Activated CD8-positive, alpha-beta memory T cell treated with anti-CD3 and anti-CD28 coated beads for 24 hours (primary cell): ENCODE data around the gene APOL3.
"Not testable (repeated sequence)": the region's sequence is repeated elsewhere in the genome, so short reads cannot be mapped to it uniquely, and the experiment has no call there.

Source experiments
- DNase-seq: peaks from one replicate; pipeline ENCODE4 v3.0.0-alpha.2; 2020

Gene APOL3

DNA sequence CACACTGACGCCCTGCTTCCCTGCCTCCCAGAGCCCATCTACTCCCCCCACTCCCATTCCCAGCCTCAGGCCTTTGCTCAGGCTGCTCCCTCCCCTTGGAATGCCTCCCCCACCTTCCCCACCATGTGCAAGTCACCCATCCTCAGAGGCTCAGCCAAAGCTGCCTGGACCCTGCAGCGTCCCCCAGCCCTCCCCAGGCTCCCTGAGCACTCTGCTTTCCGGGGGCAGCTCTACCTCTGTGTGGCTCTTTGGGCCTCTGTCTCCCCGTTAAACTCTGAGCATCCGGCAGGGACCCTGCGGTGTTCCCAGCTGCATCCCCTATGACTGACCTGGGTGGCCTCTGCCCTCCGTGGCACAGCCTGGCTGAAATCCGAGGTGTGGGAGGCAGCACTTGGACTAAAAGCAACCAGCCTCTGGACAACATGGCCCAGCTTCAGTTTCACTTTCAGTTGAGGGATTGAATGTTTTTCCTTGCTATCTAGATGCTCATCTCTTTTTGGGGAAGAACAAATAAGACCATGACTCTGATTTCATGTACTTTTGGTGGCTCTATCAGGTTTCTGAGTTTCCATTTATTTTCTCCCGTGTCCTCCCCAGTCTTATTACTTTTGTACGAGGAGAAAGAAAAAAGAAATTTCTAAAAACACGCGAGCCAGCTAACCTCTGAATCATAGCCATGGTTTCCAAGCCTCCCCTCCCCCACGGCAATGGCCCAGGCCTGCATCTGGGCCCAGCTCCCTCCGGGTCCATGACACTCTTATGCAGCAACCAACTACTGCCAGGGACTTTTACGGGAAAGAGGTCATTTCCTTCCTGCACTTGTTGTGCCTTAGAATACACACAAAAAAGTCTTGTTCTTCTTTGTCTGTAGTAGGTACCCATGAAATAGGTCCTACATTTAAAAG, 3.8 kb downstream of the APOL3 start:
- DNase-seq: peak; percentile 85

DNA sequence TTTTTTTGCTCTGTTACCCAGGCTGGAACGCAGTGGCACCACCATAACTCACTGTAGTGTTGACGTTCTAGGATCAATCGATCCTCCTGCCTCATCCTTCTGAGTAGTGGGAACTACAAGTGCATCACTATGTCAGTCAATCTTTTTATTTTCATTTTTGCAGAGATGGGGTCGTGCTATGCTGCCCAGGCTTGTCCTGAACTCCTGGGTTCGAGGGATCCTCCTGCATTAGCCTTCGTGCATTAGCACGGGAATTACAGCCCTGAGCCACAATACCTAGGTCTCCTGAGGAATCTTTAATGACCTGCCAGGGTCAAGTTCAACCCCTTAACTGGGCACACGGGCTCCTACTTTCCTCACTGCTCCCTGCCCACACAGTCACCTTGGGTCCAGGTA, 4.4 kb downstream of the APOL3 start:
- no peak for DNase-seq

DNA sequence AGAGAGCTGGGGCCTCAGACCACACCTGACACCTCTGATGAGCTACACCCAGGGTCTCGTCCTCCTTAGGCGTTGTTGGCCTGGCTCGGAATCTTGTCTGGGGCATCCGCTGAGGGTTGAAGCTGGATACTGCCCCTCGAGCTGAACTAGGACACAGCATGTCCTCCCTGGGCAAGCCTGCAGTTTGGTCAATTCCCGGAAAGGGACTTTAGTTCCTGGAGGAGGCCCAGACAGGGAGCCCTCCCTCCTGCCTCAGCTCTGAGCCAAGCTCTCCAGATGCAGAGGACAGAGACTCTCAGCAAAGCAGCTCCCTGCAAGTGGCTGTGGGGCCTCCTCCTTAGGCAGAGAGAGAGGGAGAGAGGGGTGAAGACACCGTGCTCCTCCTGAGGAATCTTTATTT, 4.9 kb downstream of the APOL3 start:
- DNase-seq: peak; percentile 62

DNA sequence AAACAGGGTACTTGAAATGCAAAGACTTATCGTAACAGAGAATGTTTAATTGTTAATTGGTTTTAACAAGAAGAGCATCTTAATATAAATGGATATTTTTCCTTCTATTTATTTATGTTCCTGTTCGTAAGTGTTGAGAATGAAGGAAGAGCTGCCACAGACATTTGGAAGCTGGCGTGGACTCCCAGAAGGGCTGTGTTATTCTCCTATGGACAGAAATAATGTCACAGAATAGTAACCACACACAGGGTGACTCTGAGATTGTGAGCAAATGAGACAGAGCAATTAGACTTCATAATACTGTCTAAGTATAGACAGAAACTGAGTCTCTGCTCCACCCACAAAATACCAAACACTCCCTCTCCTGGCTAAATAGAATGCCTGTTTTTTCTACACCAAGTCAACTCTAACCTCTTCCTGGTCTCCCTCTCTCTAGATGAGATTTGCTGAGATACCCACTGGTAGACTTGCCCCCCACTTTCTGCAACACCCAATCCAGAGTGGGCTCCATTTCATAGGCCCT, 6.1 kb downstream of the APOL3 start:
- DNase-seq: no peak

DNA sequence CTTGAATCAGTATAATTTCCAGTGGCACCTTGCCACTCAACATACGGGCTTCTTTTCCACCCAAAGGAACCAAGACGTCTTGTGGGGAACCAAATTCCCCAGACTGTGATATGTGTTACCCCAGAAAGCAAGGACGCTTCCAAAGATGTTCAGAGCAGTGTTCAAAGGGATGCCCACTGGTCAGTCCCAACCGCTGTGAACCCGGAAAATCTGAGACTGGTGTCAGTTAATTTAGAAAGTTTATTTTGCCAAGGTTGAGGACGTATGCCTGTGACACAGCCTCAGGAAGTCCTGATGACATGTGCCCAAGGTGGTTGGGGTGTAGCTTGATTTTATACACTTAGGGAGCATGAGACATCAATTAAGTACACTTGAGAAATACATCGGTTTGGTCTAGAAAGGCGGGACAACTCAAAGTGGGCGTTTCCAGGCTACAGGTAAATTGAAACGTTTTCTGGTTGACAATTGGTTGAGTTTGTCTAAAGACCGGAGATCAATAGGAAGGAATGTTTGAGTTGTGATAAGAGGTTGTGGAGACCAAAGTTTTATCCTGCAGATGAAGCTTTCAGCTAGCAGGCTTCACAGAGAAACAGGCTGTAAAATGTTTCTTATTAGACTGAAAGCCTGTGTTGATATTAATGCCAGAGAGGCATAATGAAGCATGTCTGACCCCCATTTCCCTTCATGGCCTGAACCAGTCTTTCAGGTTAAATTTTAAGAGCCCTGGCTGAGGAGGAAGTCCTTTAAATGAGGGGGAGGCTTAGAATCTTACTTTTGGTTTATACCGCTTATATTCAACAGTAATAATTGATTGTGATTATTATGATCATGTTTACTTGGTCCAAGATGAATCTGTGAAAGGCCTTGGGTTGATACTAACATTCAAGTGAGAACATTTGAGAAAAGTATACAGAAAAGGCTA, 6.8 kb downstream of the APOL3 start:
- DNase-seq: peak; percentile 56

DNA sequence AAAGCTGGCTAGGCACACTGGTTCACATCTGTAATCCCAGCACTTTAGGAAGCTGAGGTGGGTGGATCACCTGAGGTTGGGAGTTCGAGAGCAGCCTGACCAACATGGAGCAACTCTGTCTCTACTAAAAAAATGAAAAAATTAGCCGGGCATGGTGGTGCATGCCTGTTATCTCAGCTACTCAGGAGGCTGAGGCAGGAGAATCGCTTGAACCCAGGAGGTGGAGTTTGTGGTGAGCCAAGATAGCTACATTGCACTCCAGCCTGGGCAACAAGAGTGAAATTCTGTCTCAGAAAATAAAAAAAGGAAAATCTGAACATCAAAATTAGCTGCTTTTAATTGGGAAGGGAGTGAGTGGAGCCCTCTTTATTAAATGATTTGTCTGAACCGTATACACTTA, 7.7 kb downstream of the APOL3 start:
- DNase-seq: peak; percentile 33

DNA sequence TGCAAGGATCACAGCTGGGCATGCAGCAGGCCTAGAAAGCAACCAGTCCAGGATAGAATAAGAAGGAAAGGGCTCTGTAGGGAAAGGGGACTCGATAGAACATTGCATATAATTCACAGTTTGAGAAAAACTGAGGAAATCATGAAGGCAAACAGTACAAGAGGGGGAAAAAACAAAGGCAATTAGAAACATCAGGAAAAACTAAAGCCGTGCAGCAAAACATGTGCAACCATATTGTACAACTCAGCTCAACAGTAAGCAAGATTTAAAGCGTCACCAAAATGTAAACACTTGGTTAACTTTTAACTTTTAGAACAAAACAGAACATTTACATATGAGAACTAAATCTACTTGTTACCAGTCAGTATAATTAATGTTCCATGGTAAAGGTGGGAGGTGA, 8.5 kb downstream of the APOL3 start:
- DNase-seq: no peak

DNA sequence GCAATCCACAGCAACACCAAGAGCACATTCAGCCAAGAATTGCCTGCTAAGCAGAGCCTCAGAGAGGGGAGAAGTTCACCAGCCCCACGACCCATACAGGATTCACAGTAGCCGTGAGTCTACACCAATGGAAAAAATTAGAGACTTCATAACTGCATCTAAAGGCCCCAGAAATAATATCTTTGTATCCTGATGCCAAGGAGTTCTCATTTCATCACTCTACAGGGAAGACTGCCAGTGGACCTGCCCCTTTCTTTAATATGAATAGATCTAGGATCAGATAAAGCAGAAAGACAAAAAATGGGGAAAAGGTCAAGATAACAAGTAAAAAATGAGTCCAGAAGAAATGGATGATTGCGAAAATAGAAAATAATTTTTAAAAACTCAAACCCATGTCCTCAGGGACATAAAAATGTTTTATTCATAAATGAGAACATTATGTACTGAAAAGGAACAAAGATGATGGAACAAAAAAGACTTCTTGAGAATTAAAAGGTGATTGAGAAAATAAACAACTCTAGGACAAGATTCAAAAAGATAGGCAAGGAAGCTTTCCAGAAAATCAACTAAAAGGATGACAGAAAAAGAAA, 9.5 kb downstream of the APOL3 start:
- no peak for DNase-seq

DNA sequence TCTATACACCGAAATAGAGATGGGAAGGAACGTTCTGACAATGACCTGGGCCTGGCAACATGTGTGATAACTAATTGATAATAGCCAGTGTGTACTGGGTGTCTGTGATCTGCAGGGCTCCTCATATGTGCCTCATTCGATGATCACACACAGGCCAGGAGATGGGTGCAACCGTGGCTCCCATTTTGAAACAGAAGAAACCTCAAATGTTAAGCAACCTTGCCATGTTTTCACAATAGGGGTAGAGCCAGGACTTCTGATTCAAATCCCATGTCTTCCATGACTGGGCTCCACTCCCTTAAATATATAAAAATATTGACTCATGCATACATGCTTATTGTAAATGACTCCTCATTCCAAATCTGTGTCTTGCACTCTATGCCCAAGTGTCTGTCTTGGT, 11.1 kb downstream of the APOL3 start:
- DNase-seq: no peak

DNA sequence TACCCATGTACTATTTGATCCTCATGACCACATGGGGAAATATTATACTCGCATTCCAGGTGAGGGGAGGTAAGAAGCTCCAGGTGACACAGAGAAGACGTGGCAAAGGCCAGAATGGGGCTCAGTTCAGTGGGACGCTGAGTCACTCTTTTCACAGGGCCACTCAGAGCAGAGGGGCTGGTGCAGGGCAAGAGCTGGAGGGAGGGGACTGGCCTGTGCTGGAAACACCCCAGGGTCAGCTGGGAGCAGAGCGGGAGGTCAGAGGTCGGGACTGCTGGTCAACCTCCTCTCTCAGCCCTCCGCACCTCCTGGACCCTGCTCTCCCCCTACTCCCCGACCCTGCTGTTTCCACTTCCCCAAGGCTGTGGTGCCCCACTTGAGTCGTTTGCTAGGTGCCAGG, 12.1 kb downstream of the APOL3 start:
- no peak for DNase-seq

DNA sequence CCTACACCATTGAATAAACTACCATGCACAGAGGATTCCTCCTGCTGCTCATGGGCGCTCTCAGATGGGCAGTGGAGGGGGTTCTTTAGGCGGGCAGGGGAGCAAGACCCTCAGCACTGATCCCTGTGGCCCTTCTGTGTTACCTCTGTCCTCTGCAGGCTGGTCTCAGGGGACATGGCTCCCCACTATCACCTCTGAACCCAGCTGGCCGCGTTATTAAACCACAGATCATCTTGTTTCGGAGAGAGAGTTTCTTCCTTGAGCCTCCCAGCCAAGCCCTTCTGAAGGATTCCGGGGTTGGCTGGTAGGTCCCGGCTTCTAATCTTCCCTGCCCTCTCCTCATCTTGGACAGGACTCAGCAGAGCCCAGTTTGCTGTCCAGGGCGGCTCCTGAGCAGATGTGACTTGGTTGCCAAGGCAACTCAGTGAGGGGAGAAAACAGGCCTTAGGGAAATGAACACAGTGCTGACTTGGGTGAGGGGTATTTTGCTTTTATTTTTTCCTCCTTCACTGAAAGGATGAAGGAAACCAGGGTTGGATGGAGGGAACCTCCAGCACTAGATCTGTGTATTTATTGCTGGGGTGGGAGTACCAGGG, 13.3 kb downstream of the APOL3 start:
- DNase-seq: no peak

DNA sequence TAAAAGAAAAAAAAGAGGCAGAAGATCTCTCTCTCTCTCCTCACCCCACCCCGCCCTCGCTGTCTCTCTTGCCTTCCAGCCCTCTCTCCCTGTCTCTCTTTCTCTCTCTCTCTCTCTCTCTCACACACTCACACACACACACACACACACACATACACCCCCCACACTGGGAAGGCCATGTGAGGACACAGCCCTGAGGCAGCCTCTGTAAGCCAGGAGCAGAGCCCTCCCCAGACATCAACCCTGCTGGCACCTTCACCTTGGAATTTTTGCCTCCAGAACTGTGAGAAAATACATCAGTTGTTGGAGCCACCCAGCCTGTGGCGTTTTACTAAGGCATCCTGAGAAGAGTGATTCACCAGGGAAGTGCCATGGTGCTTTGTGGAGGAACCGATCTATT, 14.7 kb downstream of the APOL3 start:
- no peak for DNase-seq

DNA sequence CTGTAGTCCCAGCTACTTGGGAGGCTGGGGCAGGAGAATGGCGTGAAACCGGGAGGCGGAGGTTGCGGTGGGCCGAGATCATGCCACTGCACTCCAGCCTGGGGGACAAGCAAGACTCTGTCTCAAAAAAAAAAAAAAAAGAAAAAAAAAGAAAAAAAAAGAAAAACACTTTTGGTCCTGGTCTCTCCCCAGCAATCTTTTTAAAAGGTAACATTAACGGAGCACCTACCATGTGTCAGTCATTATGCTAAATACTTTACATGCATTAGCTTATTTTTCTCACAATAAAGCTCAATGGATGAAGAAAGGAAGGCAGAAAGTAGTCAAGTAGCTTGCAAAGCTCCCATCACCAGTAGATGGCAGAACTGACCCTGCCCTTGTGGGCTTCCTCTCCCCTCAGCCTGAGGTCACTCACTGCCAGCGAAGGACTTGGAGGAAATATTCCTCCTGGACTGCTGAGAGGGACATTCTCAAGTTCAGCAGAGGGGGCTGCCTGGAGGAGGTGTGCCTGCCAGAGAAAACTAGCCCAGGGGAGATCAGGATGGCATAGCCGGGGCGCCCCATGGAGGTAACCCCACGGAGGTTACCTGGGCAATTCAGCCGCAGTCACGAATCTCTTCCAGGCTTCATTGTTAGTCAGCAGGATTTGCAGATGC, 15.5 kb downstream of the APOL3 start:
- DNase-seq: peak; percentile 69

DNA sequence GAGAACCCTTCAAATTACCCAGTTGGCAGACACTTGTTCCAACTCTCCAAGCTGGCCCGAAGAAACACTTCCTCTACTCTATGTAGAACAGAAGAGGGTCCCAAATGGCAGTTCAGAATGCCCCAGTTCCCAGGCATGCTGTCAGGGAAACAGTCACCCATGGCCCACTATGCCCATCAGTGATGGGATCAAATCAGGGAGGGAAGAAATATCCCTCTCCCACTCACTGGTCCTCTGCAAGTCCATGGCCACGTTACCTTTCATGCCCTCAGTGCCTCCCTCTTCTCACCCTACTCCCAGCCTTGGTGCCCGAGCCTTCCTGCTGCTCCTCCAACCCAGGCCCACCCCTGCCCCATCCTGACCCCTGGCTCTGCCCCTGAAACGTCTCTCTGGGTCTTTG, 16.6 kb downstream of the APOL3 start:
- no peak for DNase-seq

DNA sequence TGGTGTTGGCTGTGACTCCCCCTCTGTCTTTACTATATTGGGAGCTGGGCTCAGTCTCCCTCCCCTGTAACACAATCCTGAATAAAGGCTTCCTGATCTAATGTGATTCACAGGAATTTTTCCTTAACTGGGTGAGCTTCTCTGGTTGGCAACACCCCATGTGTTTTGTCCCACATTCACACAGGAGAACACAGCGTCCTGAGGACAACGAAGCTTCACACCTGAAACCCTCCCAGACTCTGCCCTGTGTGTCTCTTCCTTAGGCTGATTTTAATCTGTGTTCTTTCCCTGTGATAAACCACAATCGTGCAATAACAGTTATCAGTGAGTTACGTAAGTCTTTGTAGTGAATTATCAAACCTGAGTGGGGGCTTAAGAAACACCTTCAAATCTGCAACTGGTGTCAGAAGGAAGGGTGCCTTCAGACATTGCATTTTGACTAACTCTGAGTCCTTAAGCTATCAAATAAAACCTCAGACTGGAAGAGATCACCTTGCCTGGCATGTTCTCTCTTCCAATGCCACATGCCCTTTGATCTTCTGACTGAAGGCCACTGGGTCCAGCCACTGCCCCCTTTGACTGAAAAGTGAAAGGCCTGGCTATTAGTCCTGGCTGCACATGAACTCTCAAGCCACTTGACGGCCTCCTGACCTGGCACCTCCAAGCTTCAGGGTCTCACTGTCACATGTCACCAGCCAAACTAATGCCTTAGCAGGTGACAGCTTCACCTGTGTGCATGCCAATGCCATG, 17.3 kb downstream of the APOL3 start:
- DNase-seq: no peak

DNA sequence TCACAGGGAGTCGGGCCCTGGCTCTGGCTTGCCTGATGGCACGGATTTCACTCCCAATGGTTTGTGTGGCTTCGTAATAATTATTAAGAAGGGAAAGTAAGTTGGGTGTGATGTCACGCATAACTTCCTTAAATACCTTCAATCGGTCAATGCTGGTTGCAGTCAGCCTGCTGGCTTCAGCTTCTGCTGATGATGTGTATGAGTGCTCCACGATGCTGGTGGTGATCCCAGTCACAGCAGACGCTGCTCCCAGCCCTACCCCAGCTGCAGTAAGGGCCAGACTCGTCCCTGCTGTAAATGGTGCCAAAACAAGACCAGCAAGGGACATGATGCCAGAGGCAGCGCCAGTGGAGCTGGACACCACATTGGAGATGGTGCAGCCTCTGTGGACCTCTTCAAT, 19.1 kb downstream of the APOL3 start:
- no peak for DNase-seq

DNA sequence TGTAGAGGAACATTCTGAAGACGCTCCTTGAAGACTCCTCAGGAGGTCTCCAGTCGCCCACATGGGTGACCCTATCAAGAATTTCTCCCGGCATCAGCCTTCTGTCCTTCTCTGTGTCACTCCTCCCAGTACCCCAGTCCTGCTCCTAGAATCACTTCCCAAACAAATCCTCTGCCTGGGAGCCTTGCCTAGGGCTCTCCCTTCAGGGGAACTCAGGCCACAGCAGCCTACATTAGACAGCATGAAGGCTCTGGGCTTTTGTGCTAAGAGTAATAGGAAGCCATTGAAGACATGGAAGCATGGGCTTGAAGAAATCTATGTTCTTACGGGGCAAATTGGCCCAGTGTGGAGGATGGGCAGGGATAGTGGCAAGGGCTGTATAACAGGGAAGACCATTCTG, 21.8 kb downstream of the APOL3 start:
- DNase-seq: not testable (repeated sequence)

DNA sequence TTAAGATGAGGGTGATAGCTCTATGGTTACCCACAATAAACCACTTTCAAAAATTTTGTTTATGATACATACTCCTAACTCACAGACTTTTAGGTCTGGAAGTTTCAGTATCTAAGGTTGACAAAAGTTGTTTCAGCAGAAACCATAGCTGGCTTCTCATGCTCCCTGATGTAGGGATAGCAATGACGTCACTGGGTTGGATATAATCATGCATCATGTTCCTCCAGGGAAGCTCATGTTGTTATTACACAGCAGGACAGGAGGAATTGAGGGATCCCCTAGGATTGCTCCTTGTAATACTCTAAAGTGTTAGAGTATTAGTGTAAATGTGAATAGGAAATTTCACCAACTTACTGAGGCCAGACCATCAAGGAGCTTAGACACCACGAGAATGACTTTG, 23.6 kb downstream of the APOL3 start:
- no peak for DNase-seq

DNA sequence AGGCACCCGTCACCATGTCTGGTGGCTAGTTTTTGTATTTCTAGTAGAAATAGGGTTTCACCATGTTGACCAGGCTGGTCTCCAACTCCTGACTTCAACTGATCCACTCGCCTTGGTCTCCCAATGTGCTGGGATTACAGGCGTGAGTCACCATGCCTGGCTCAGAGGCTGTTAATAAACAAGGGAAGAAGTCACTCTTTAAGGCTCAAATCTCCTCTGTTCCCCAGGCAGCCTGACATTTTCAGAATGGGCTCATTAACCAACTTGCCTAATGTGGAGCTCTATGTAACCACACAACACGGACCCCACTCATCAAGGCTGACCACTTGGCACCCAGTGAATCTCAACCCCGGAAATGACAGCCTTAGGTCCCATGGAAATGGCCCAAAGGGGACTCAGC, 24.1 kb downstream of the APOL3 start:
- DNase-seq: no peak

DNA sequence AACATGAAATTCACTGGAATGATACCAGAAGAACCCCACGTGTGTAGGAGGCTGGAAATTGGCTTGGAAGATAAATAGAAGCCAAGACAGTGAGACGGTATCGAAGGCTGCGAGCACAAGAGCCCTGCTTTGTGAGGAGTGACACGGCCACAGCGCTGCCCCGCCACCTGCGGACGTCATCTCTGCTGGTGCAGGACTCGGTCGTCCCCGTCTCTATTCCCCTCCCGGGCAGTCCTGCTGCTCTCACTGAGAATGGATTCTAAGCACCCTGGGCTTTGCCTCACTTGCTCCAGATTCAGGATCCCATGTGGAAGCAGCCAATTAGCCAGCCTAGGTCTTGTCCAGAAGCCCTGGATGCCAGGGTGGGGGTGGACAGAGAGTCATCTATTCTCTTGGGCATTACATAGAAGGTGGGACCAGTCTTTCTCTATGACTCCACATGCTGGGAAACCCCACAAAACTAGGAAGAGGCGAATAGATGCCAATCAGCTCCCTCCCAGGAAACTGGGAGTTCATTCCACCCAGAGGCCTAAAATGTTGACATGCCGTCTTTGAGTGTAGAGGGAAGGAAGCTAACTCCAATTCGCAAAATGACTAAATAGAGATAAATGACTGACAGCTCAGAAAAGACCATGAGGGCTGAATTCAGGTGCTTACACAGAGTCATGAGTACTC, 25.1 kb downstream of the APOL3 start:
- no peak for DNase-seq

DNA sequence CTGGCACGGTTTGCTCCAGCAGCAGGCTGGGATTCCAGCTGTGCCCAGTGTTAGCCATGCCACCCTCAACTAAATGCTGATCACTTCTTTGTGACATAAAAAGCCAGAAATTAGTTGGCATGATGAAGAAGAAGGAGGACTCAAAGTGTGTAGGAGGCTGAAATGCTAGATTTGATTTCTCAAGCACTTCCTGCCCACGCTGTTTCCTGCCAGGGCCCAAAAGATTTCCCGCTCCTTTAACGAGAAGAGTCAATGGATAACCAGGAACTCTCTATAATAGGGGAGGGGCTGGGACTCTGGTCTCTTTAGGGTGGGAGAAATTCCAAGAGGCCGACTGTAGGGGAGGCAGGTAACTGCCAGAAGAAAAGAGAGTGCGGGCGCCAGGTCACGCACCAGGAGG, 26.4 kb downstream of the APOL3 start:
- no peak for DNase-seq
